Adipose tissue (tissue), 3 donors: ENCODE measurements around the gene PGAM5. TPM values are rescaled to one million over a fixed set of nuclear protein-coding genes. Genes with fewer than 3 reads are reported as not detected.
"Not testable (repeated sequence)": the region's sequence is repeated elsewhere in the genome, so short reads cannot be mapped to it uniquely, and the experiment has no call there.

Experiments used
- H3K27ac ChIP-seq: one replicate; pipeline ENCODE4 v1.5.1; 2013; ENCODE audit warnings: low read depth, low read length
- WGBS, 3 donors: extraction: QIAGEN DNeasy Blood & Tissue Kit; methylation state at CpG; one replicate each; pipeline ENCODE4 v1.1.7; 2013; 5-methylcytosine and 5-hydroxymethylcytosine counted together
- polyA plus RNA-seq, 3 donors: library from polyadenylated mRNA; stranded (reverse); fragments of 200-250 nt; gene quantifications; one replicate each; pipeline ENCODE4 v1.2.3, GENCODE V29; 2013
- donor health status: healthy with polysubstance abuse.
- donor health status: Bipolar disorder and iron deficiency.
- donor health status: healthy.

The PGAM5 gene
- polyA plus RNA-seq, 3 donors, result 11.2 to 14.5 (median 12.2) TPM

DNA sequence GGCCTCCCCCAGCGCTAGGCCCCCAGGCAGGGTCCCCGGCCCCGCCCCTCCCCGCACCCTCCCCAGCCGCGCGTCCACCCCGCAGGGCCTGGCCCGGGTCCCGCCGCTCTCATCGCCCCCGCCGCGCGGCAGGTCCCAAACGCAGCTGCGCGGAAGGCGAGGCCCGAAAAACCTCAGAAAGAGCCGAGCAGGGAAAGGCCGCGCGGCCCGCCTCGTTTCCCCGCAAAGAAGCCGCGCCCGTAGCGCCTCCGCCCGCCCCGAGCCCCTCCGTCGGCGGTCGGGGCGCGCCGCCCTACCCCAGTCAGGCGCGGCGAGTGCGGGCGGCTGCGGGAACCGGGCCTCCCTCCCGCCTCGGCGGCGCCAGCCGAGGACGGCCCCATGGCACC is 23.8 kb upstream of the PGAM5 start:
- no peak overlapping the region for H3K27ac ChIP-seq

DNA sequence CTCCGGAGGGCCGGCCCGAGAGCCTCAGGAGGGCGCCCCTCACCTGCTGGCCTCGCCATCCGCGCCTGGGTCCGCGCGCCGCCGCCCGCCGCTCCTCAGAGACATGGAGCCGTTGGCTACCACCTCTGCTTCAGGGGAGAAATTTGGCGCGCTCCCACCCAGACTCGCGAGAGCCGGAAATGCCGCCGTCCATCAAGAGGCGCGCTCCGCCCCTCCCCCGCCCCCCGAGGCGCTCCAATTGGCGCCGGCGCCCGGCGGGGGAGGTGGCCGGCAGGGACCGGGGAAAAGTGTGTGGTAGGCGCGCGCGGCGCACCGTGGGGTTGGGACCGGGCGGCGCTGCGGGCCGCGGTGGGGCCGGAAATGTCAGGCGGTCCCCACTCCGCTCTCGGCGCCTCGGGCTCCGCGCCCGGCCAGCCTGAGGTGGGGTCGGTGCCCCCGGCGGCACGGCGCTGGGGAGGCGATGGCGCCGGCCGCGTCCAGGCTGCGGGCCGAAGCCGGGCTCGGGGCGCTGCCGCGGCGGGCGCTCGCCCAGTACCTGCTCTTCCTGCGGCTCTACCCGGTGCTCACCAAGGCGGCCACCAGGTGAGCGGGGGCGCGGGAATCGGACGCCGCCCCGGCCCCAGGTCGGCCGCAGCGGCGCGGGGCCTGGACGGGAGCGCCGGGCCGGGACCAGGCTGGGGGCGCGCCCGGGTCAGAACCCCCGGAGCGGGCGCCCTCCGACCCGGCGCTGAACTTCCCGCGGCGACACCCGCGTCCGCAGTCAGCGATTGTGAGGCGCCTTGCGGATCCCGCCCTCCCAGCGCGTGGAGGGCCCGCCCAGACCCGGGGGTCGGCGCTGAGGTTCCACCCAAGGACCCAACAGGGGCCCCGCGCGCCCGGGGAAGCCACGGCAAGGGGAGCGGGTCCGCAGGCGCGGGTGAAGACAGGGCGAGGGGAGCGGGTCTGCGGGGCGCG is 23.2 kb upstream of the PGAM5 start, which contains the start of the genes POLE and PXMP2:
Gene POLE (minus strand): TSS at position 132 of the 954 bp plus-strand sequence. CDS start 27 bp downstream, at position 105.
Gene PXMP2 (plus strand): TSS at position 377 of the 954 bp plus-strand sequence. CDS start 84 bp downstream, at position 461.
- no peak within 1 kb of the TSS for H3K27ac ChIP-seq
- 0 to 1% (median 0%) methylated on average over 80 to 134 of the region's 134 CpGs for WGBS, 3 donors

More for the DNA sequence above, 23.8 kb upstream of the PGAM5 start:
- 0 to 1% (median 0%) methylated on average over 30 to 55 of the region's 55 CpGs for WGBS, 3 donors

DNA sequence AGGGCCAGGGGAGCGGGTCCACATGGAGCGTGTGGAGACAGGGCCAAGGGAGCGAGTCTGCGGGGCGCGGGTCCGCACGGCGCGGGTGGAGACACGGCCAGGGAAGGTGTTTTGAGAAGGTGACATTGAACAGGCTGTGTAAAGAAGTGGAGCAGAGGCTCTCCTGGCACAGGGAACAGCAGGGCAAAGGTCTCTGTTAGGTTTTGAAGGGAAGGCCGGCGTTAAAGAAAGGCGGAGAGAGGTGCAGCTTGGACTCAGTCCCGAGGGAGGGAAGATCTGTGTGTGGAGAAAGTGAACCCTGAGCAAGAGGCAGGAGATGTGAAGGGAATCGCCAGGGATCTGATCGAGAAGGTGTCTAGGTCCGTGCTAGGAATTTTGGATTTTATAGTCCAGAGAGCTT is 21.4 kb upstream of the PGAM5 start:
- 42 to 79% (median 72%) methylated on average over 18 of the region's 18 CpGs for WGBS, 3 donors
- H3K27ac ChIP-seq, result no peak overlapping the region

DNA sequence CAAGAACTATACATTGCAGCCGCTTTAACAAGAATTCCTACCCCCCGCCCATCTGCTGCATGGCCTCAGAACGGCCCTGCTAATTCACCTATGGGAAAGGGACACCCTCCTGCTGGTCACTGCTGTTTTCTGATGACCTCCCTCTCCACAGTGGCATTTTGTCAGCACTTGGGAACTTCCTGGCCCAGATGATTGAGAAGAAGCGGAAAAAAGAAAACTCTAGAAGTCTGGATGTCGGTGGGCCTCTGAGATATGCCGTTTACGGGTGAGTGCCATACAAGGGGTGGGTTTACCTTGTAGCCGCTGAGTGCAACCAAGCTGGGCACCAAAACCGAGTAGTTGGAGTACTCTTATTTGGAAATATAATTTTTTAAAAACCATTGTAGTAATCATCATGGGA is 20.5 kb upstream of the PGAM5 start:
- 93 to 97% (median 95%) methylated on average over 9 of the region's 9 CpGs for WGBS, 3 donors
- H3K27ac ChIP-seq, result no peak overlapping the region

DNA sequence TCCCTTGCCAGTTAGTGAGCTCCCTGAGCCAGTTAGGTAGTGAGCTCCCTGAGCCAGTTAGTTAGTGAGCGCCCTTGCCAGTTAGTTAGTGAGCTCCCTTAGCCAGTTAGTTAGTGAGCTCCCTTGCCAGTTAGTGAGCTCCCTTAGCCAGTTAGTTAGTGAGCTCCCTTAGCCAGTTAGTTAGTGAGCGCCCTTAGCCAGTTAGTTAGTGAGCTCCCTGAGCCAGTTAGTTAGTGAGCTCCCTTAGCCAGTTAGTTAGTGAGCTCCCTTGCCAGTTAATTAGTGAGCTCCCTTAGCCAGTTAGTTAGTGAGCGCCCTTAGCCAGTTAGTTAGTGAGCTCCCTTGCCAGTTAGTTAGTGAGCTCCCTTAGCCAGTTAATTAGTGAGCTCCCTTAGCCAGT is 18.6 kb upstream of the PGAM5 start:
- 95 to 99% (median 95%) methylated on average over 3 of the region's 3 CpGs for WGBS, 3 donors
- not testable (repeated sequence) for H3K27ac ChIP-seq

DNA sequence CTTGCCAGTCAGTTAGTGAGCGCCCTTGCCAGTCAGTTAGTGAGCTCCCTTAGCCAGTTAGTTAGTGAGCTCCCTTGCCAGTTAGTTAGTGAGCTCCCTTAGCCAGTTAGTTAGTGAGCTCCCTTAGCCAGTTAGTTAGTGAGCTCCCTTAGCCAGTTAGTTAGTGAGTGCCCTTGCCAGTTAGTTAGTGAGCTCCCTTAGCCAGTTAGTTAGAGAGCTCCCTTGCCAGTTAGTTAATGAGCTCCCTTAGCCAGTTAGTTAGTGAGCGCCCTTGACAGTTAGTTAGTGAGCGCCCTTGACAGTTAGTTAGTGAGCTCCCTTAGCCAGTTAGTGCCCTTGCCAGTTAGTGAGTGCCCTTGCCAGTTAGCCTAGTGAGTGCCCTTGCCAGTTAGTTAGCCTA is 15.8 kb upstream of the PGAM5 start:
- H3K27ac ChIP-seq, result not testable (repeated sequence)
- 96 to 97% (median 97%) methylated on average over 3 of the region's 3 CpGs for WGBS, 3 donors

DNA sequence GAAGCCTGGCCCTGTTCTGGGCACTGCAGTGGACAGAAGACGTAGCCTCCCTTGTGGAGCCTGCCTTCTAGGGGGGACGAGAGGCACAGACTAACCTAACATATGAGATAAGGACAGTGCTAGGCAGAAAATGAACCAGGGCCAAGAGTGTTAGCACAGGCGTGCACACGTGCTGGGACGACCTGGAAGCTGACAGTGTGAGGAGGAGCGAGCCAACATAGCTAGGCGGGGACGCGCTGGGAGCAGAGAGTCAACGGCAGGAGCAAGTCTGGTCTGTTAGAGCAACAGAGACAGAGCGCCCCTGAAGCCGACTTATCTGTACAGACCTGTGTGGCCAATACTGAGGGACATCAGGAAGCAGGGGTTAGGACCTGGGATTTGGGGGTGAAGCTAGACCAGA is 15.2 kb upstream of the PGAM5 start:
- no peak overlapping the region for H3K27ac ChIP-seq
- WGBS, 3 donors, result 88 to 94% (median 90%) methylated on average over 12 of the region's 12 CpGs

DNA sequence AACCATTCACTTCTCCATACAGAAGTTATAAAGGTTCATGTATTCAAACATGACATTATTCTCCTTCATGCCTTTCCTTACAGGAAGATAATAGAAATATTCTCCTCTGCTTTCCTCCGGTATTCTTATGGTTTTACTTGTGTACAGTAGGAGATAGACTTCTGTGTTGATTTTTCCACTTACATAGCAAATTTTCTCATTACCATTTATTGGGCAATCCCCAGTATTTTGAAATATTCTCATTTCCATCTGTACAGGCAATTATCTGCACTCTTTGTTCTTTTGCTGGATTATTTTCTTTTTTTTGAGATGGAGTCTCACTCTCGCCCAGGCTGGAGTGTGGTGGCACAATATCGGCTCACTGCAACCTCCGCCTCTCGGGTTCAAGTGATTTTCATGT is 12.3 kb upstream of the PGAM5 start:
- 70 to 82% (median 82%) methylated on average over 5 of the region's 5 CpGs for WGBS, 3 donors
- H3K27ac ChIP-seq, result no peak overlapping the region

DNA sequence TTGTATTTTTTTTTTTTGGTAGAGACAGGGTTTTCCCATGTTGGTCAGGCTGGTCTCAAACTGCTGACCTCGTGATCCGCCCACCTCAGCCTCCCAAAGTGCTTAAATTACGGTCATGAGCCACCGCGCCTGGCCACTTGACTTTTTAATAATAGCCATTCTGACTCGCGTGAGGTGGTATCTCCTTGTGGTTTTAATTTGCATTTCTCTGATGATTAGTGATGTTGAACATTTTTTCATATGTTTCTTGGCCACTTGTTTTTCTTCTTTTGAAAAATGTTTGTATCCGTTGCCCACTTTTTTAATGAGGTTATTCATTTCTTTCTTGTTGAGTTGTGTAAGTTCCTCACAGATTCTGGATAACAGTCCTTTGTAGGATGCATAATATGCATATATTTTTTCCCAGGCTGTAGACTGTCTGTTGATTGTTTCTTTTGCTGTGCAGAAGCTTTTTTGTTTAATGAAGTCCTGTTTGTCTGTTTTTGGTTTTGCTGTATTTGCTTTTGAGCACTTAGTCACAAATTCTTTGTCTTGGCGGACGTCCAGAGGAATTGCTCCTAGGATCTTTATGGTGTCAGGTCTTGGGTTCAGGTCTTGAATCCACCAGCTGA is 10.3 kb upstream of the PGAM5 start:
- 91 to 95% (median 93%) methylated on average over 10 of the region's 10 CpGs for WGBS, 3 donors
- H3K27ac ChIP-seq, result no peak overlapping the region

DNA sequence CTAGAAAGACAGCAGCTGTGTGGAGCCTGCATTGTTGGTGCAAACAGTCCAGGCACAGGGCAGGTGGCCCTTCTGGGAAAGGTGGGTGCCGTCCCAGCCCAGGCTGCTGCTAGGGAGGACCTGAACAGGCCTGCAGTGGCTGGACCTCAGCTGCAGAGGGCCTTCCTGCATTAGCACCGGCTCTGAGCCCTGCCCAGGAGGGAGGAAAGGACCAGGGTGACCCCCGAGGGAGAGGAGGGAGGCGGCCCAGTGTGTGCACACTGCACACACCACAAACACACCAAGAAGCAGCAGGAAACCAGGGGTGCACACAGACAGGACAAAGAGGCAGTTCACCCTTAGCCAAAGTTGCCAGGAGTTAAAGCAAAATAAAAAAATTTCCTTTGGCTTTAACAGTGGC is 8.0 kb upstream of the PGAM5 start:
- 62 to 77% (median 73%) methylated on average over 4 of the region's 4 CpGs for WGBS, 3 donors
- H3K27ac ChIP-seq, result no peak overlapping the region

DNA sequence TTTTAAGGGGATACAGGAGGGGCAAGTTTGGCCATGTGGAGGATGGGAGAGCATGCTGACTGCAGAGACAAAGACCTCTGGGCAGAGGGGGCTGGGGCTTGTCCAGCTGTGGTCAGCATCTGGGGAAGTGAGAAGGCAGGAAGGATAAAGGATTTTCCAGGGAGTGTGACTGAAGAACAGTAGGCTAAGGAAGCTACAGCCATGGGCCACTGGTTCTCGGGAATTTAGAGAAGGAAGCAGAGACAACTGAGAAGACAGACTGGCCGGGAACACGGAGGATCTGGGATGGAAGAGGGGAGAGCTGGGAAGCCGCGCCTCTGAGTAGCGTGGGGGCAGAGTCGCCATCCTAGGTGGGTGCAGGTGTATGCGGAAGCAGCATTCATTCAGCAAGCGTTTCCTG is 7.0 kb upstream of the PGAM5 start:
- H3K27ac ChIP-seq, result no peak overlapping the region
- WGBS, 3 donors, result 89 to 94% (median 92%) methylated on average over 9 of the region's 9 CpGs

DNA sequence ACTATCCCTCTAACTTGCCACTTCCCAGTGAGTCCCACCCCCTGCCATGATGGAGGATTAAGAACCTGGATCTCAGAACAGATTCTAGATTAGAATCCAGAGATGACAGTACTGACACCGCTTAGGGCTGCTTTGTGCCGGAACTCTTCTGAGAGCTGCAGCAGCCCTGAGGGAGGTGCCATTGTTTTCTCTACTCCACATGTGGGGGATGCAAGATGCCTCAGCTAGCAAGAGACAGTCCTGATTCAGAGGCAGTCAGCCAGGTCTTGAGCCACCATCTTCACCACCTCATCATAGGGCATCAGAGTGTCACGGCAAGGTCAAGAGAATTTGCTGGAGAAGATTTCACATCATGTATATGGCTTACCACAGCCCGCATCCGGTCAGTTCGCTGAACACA is 3.4 kb upstream of the PGAM5 start:
- 95 to 96% (median 96%) methylated on average over 6 of the region's 6 CpGs for WGBS, 3 donors

DNA sequence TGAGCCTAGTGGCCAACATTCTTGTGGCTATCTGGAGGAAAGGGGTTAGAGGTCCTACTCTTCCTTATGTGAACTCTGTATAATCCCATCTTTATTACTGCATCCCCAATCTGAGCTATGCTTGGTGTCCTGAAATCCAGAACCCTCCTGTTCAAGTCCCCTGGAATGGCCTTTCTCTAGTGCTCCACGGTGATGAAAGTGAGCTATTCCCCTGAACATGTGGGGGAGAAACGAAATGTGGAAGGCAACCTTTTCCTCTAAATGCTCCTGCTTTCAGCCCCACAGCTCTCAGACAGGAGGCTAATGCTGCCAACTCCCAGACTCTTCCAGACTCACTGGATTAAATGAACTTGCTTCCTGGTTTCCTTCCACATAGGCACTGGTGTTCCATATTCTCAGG is 2.5 kb upstream of the PGAM5 start:
- H3K27ac ChIP-seq, result no peak overlapping the region
- 72 to 90% (median 85%) methylated on average over 2 of the region's 2 CpGs for WGBS, 3 donors

More for the DNA sequence above, 3.4 kb upstream of the PGAM5 start:
- no peak overlapping the region for H3K27ac ChIP-seq

DNA sequence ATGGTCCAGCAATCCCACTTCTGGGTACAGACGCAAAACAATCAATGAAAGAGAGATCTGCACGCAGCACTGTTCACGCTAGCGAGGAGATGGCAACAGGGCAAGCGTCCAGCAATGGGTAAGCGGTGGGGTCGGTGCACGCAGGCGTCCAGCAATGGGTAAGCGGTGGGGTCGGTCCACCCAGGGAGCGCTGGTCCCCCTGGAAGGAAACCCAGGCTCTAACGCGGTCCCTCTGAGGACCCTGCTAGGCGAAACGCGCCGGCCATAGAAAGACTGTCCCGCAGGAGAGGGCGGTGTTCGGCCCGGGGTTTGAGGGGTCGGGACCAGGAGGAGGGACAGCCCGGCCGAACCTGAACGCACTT is 618 bp upstream of the PGAM5 start:
- 0 to 4% (median 2%) methylated on average over 26 of the region's 26 CpGs for WGBS, 3 donors
- H3K27ac ChIP-seq, result no peak overlapping the region

DNA sequence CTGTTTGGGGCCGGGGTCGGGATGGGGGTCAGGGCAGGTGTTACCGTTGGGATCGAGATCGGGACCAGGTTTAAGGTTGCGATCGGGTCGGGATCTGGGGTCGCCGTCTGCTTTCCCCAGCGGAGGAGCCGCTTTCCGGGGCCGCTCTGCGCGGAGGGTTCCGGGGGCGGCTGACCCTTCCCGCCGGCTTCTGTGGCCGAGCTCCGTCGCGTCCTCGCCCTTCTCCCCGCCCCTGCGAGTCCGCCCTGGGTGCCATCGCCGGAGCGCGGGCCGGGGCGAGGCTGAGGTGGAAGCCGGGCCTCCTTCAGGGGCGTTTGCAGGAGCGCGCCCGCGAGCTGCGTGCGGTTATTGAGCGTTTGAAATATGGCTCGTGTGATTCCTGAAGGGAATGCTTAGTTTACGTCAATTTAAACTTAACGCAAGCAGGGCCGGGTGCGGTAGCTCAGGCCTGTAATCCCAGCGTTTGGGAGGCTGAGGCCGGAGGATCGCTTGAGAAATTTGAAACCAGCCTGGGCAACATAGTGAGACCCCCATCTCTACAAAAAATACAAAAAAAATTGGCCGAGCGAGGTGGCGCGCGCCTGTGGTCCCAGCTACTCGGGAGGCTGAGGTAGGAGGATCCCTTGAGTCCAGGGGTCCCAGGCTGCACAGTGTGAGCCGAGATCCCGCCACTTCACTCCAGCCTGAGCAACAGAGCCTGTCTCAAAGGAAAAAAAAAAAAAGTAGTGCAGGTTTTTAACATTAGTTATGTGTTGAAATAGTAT is 620 bp downstream of the PGAM5 start:
- no peak overlapping the region for H3K27ac ChIP-seq
- 5 to 9% (median 7%) methylated on average over 59 of the region's 59 CpGs for WGBS, 3 donors

DNA sequence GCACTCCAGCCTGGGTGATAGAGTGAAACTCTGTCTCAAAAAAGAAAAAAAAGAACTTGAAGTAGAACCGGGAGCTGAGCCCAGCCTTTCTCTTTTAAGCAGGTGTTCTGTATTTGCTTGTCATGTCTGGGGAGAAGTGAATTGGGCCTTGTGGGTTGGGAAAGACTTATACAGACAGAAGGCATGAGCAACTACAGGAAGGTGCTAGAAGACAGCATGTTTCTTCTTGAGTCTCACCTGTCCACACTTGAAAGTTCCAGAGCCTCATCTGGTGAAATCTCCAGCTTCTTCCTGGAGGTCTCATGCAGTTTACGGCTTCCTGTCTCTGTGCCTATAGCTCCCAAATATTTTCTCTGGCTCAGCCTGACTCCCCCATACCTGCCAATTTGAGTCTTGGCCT is 2.5 kb downstream of the PGAM5 start:
- 73 to 78% (median 77%) methylated on average over 2 of the region's 2 CpGs for WGBS, 3 donors

DNA sequence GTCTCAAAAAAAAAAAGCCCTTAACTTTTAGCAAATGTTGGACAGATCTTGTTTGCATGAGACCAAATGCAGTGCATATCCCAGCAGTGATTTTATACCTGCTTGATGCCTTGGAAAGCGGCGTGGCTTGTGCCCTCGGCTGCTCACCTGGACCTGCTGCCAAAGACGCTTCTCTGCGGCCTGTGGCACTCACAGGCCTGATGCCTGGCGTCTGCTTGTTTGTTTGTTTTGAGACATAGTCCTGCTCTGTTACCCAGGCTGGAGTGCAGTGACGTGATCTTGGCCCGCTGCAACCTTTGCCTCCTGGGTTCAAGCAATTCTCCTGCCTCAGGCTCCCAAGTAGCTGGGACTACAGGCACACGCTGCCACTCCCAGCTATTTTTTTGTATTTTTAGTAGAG is 5.2 kb downstream of the PGAM5 start:
- no peak overlapping the region for H3K27ac ChIP-seq
- WGBS, 3 donors, result 85 to 89% (median 89%) methylated on average over 9 of the region's 9 CpGs

More for the DNA sequence above, 2.5 kb downstream of the PGAM5 start:
- no peak overlapping the region for H3K27ac ChIP-seq

DNA sequence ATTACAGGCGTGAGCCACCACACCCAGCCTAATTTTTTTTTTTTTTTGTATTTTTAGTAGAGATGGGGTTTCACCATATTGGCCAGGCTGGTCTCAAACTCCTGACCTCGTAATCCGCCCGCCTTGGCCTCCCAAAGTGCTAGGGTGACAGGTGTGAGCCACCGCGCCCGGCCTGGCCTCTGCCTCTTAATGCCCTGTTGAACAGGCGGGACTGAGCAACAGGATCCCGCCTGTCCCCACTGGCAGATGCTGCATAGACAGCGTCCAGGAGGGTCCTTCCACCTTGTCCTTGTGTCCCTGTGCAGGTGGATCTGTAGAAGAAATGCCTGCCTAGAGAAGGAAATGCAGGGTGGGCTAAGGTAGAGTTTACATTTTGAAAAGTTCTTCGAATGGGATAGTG is 5.7 kb downstream of the PGAM5 start:
- H3K27ac ChIP-seq, result no peak overlapping the region
- 81 to 89% (median 88%) methylated on average over 10 to 11 of the region's 11 CpGs for whole genome bisulfite sequencing, 3 donors

DNA sequence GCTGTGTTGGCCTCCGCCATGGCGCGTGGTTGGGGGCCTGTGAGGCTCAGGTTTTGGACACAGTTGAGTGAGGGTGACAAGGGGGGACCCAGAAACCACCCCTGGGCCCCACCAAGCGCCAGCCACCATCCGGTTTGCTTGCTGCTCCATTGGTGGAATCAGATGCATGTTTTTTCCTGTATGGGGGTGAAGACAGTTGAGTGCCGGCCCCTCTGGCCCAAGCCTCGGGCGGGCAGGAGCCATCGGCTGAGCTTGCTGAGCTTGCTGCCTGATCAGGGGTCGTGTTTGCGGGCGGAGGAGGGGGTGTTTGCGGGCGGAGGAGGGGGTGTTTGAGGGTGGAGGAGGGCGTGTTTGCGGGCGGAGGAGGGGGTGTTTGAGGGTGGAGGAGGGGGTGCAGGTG is 6.4 kb downstream of the PGAM5 start:
- WGBS, 3 donors, result 86 to 91% (median 88%) methylated on average over 17 of the region's 17 CpGs
- H3K27ac ChIP-seq, result no peak overlapping the region
